B cell (primary cell): Measurements from ENCODE around the gene INSR. TPM values are rescaled to one million over a fixed set of nuclear protein-coding genes. Genes with fewer than 3 reads are reported as not detected.

ENCODE experiments used
- polyA plus RNA-seq: library from polyadenylated mRNA; depleted of rRNA; stranded (reverse); fragments of >200 nt; gene quantifications from 2 replicates; pipeline ENCODE4 v1.2.3, GENCODE V29; 2012
- total RNA-seq, 2 donors: library from RNA; stranded (reverse); fragments of 120-200 nt in 1 of 2; gene quantifications; 1 replicate in 1 of 2; 2 replicates in 1 of 2; pipeline versions ENCODE4 v1.2.3 to v1.2.4, GENCODE V29; 2013 to 2022

Gene INSR
- total and polyA plus RNA-seq, 2 donors (not counting 1 experiment from before 2014, with no cell fraction given): 1.4 to 6.3 TPM

Other genes starting within 250 kb of the INSR start
- gene MBD3L2, start 245.1 kb downstream of the INSR start, total RNA-seq: not detected in 2 replicates
- gene MBD3L2, start 245.1 kb downstream of the INSR start, polyA plus RNA-seq: not detected in 2 replicates
- gene MBD3L3, start 235.7 kb downstream of the INSR start, total RNA-seq: not detected in 2 replicates
- not detected in 2 replicates for gene MBD3L3, start 235.7 kb downstream of the INSR start, polyA plus RNA-seq
- gene ZNF557, start 224.7 kb downstream of the INSR start, total RNA-seq: 25.5 and 26.8 TPM in 2 replicates
- gene ZNF557, start 224.7 kb downstream of the INSR start, polyA plus RNA-seq: 1.5 and 2.2 TPM in 2 replicates
- 86.8 and 94.9 TPM in 2 replicates for gene ARHGEF18, start 54.5 kb upstream of the INSR start, total RNA-seq
- gene ARHGEF18, start 54.5 kb upstream of the INSR start, polyA plus RNA-seq: 74.0 and 98.0 TPM in 2 replicates
- 0.62 and 0.68 TPM in 2 replicates for gene PEX11G, start 194.6 kb upstream of the INSR start, total RNA-seq
- gene PEX11G, start 194.6 kb upstream of the INSR start, polyA plus RNA-seq: 0.13 and 0.40 TPM in 2 replicates
- gene ZNF358, start 221.7 kb upstream of the INSR start, total RNA-seq: 15.1 and 17.5 TPM in 2 replicates
- gene ZNF358, start 221.7 kb upstream of the INSR start, polyA plus RNA-seq: 8.2 and 8.5 TPM in 2 replicates
- 12.5 TPM in 2 replicates for gene MCOLN1, start 228.2 kb upstream of the INSR start, total RNA-seq
- gene MCOLN1, start 228.2 kb upstream of the INSR start, polyA plus RNA-seq: 17.3 and 19.0 TPM in 2 replicates
- 149 and 165 TPM in 2 replicates for gene PNPLA6, start 241.3 kb upstream of the INSR start, total RNA-seq
- gene PNPLA6, start 241.3 kb upstream of the INSR start, polyA plus RNA-seq: 88.3 and 102 TPM in 2 replicates